BLaER1 treated with 17β-estradiol and CSF1 and Interleukin-3, amounts not matched to agents 10 nM and 100 nM (cell line): ENCODE results near the gene FBXW8.
A peak's percentile ranks its signal among the peaks of the same experiment; 100 is the strongest.

Experiments
- H3K27ac ChIP-seq, 11 experiments: shearing (Covaris generic); formaldehyde crosslinking; 2 replicates each; pipeline ENCODE4 v1.8.1; 2022
- H3K27me3 ChIP-seq, 11 experiments: shearing (Covaris generic); formaldehyde crosslinking; 2 replicates each; pipeline ENCODE4 v1.8.1; 2022
- H3K36me3 ChIP-seq, 11 experiments: shearing (Covaris generic); formaldehyde crosslinking; 2 replicates each; pipeline ENCODE4 v1.8.1; 2022
- H3K4me1 ChIP-seq, 10 experiments: shearing (Covaris generic); formaldehyde crosslinking; 2 replicates each; pipeline ENCODE4 v1.8.1; 2022
- H3K4me2 ChIP-seq, 11 experiments: shearing (Covaris generic); formaldehyde crosslinking; 2 replicates each; pipeline ENCODE4 v1.8.1; 2022
- H3K4me3 ChIP-seq, 10 experiments: shearing (Covaris generic); formaldehyde crosslinking; 2 replicates each; pipeline ENCODE4 v1.8.1; 2022
- H3K9ac ChIP-seq, 11 experiments: shearing (Covaris generic); formaldehyde crosslinking; 2 replicates each; pipeline ENCODE4 v1.8.1; 2022
- H3K9me3 ChIP-seq, 11 experiments: shearing (Covaris generic); formaldehyde crosslinking; replicated peaks in 1 of 11; 2 replicates each; pipeline ENCODE4 v1.8.1; 2022
- H4K20me1 ChIP-seq, 11 experiments: shearing (Covaris generic); formaldehyde crosslinking; 2 replicates each; pipeline ENCODE4 v1.8.1; 2022
- Cebpa-rat ChIP-seq, 11 experiments: shearing (Covaris generic); IDR thresholded peaks; 2 replicates each; pipeline ENCODE4 v1.8.1; 2022

FBXW8 gene

GRCh38 chr12:116962783-116963356, 52.1 kb downstream of the FBXW8 start:
- Histone ChIP-seq H3K27ac (peak overlapping the region in 10 of 11 experiments; percentile 26 to 85 (median 76); a peak in 21 of 22 replicates), H3K4me2 (peak overlapping the region; percentile 83 to 97 (median 90)), H3K27me3 (no peaks in the 10 kb centered on the region), H3K9ac (peak overlapping the region; percentile 38 to 79 (median 68); a peak in 19 of 22 replicates), H3K36me3 (peaks cover 28 to 50% (median 35%) of the 10 kb centered on the region in 11 experiments; a peak in 21 of 22 replicates), H3K9me3 (no peaks in the 10 kb centered on the region), H4K20me1 (no peaks in the 10 kb centered on the region; a peak in 1 of 22 replicates), H3K4me1 (peaks cover 27 to 75% (median 59%) of the 10 kb centered on the region in 10 experiments), H3K4me3 (peak overlapping the region in 4 of 10 experiments; percentile 20 to 51 (median 32); a peak in 2 of 20 replicates)
- TF ChIP-seq Cebpa-rat (IDR thresholded peaks at IDR 0.05): no peak

GRCh38 chr12:116964054-116965050, 53.6 kb downstream of the FBXW8 start:
- H3K4me3 ChIP-seq: no peak overlapping the region
- H3K4me1 ChIP-seq: peaks cover 36 to 90% (median 73%) of the 10 kb centered on the region in 10 experiments
- TF ChIP-seq Cebpa-rat (IDR thresholded peaks at IDR 0.05): no peak

GRCh38 chr12:116968986-116969385, 58.2 kb downstream of the FBXW8 start:
- Histone ChIP-seq H3K27ac (peak overlapping the region in 8 of 11 experiments; percentile 27 to 86 (median 78); a peak in 15 of 22 replicates), H3K4me1 (peaks cover 12 to 85% (median 67%) of the 10 kb centered on the region in 10 experiments; a peak in 18 of 20 replicates), H3K27me3 (no peaks in the 10 kb centered on the region), H4K20me1 (no peaks in the 10 kb centered on the region), H3K4me3 (peak overlapping the region in 5 of 10 experiments; percentile 6 to 45 (median 18); a peak in 8 of 20 replicates), H3K4me2 (peak overlapping the region; percentile 11 to 83 (median 70); a peak in 20 of 22 replicates), H3K9me3 (no peaks in the 10 kb centered on the region), H3K9ac (peak overlapping the region in 6 of 11 experiments; percentile 37 to 72 (median 66); a peak in 13 of 22 replicates), H3K36me3 (peaks cover 46 to 65% (median 52%) of the 10 kb centered on the region in 11 experiments)
- peak in 6 of 11 experiments; percentile 31 to 90 (median 54); a peak in 6 of 22 replicates for TF ChIP-seq Cebpa-rat (IDR thresholded peaks at IDR 0.05)

More at GRCh38 chr12:116964054-116965050, 53.6 kb downstream of the FBXW8 start:
- no peaks in the 10 kb centered on the region for H3K27me3 ChIP-seq
- no peaks in the 10 kb centered on the region; a peak in 1 of 22 replicates for H4K20me1 ChIP-seq
- H3K9ac ChIP-seq: peak overlapping the region in 6 of 11 experiments; percentile 2 to 52 (median 40); a peak in 8 of 22 replicates
- peak overlapping the region in 10 of 11 experiments; percentile 10 to 97 (median 89); a peak in 18 of 22 replicates for H3K4me2 ChIP-seq
- no peaks in the 10 kb centered on the region for H3K9me3 ChIP-seq
- H3K27ac ChIP-seq: peak overlapping the region in 7 of 11 experiments; percentile 31 to 85 (median 72); a peak in 12 of 22 replicates
- H3K36me3 ChIP-seq: peaks cover 22 to 36% (median 31%) of the 10 kb centered on the region in 11 experiments; a peak in 21 of 22 replicates

- H3K9ac ChIP-seq: peak overlapping the region in 6 of 11 experiments; percentile 37 to 72 (median 66); a peak in 13 of 22 replicates
- H4K20me1 ChIP-seq: no peaks in the 10 kb centered on the region
- TF ChIP-seq Cebpa-rat (IDR thresholded peaks at IDR 0.05): no peak
- H3K4me3 ChIP-seq: peak overlapping the region in 3 of 10 experiments; percentile 6 to 45 (median 23); a peak in 3 of 20 replicates
- peak overlapping the region in 8 of 11 experiments; percentile 27 to 86 (median 78); a peak in 15 of 22 replicates for H3K27ac ChIP-seq
- peaks cover 8 to 76% (median 58%) of the 10 kb centered on the region in 10 experiments; a peak in 18 of 20 replicates for H3K4me1 ChIP-seq
- peaks cover 49 to 68% (median 56%) of the 10 kb centered on the region in 11 experiments for H3K36me3 ChIP-seq
- H3K4me2 ChIP-seq: peak overlapping the region in 9 of 11 experiments; percentile 39 to 83 (median 72); a peak in 18 of 22 replicates
- no peaks in the 10 kb centered on the region for H3K9me3 ChIP-seq
- no peaks in the 10 kb centered on the region for H3K27me3 ChIP-seq
Observed at GRCh38 chr12:116969615-116970585, 59.1 kb downstream of the FBXW8 start.

- TF ChIP-seq Cebpa-rat (IDR thresholded peaks at IDR 0.05): no peak
- Histone ChIP-seq H3K4me2 (peak overlapping the region in 9 of 11 experiments; percentile 29 to 83 (median 70); a peak in 17 of 22 replicates), H3K9ac (peak overlapping the region in 3 of 11 experiments; percentile 1 to 14 (median 7); a peak in 1 of 22 replicates), H3K9me3 (no peaks in the 10 kb centered on the region), H3K27ac (peak overlapping the region in 4 of 11 experiments; percentile 1 to 86 (median 80); a peak in 6 of 22 replicates), H3K27me3 (no peaks in the 10 kb centered on the region), H4K20me1 (no peaks in the 10 kb centered on the region), H3K4me3 (no peak overlapping the region), H3K4me1 (peaks cover 8 to 63% (median 50%) of the 10 kb centered on the region in 10 experiments; a peak in 17 of 20 replicates), H3K36me3 (peaks cover 36 to 61% (median 44%) of the 10 kb centered on the region in 11 experiments)
Observed at GRCh38 chr12:116971222-116971621, 60.5 kb downstream of the FBXW8 start.

- no peak overlapping the region for H3K27ac ChIP-seq
- no peaks in the 10 kb centered on the region for H3K27me3 ChIP-seq
- peaks cover 17 to 52% (median 43%) of the 10 kb centered on the region in 10 experiments for H3K4me1 ChIP-seq
- H3K36me3 ChIP-seq: peaks cover 21 to 36% (median 27%) of the 10 kb centered on the region in 11 experiments; a peak in 21 of 22 replicates
- no peak overlapping the region for H3K9ac ChIP-seq
- H3K4me2 ChIP-seq: no peak overlapping the region
- no peaks in the 10 kb centered on the region for H3K9me3 ChIP-seq
- H3K4me3 ChIP-seq: no peak overlapping the region
- H4K20me1 ChIP-seq: no peaks in the 10 kb centered on the region
- TF ChIP-seq Cebpa-rat (IDR thresholded peaks at IDR 0.05): no peak
Observed at GRCh38 chr12:116975779-116976393, 65.1 kb downstream of the FBXW8 start.
